ENCODE measurements around the gene NUP93.
"Not testable (repeated sequence)": the region's sequence is repeated elsewhere in the genome, so short reads cannot be mapped to it uniquely, and the experiment has no call there.

Gene NUP93

DNA sequence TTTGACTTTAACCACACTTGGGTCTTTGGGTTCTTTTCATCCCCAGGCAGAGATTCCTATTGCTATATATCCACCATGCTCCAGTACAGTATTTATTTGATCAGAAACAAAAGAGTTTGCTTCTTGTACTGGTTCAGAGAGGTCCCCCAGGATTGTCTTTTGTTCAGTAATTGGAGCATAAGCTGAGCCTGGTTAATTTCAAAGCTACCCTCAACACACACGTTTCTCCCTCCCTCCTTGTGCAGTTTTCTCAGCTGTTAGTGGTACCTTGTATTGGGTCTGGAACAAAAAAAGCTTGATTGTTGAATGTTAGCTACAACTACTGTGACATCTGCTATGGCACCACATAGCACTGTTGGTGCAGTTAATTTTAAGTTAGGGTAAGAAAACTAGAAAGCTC lies 50.0 kb downstream of the NUP93 start:
- DNase-seq (ENCODE audit: low spot score): no peak

DNA sequence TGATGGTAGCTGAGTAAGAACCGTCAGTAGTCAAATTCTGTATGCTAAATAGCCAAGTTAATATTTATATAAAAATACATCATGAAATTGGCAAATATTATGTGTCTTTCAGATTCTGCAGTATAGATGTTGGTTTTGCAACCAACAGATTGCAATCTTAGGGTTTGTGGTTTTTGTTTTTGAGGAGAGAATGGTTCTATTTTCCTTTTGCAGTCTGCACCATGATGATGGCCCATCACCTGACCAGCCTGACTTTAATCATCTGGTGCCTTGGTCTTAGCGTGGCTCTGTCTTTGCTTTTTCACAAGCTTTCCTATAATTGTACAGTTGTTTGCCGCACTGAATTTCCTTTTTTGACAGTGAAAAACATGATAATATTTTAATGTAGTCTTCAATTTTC lies 50.7 kb downstream of the NUP93 start:
- DNase-seq (ENCODE audit: low spot score): no peak

DNA sequence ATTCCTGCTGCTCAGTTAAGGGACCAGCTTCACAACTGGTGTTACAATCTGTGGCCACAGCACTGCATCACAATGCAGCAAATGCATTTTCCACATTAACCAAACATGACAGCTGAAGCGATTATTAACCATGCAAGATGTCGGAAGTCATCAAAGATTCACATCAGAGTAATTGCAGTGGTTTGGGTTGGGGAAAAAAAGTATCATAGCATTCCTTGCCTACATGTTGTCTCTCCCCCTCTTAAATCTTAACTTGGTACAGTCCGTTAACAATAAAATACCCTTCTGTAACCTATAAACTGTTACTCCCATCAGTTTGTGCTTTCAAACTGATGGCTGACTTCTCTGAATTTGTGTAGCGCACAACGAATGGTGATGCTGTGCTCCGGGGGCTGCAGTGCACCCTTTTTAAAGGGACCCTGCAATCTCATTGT lies 51.6 kb downstream of the NUP93 start:
- DNase-seq (ENCODE audit: low spot score): no peak

DNA sequence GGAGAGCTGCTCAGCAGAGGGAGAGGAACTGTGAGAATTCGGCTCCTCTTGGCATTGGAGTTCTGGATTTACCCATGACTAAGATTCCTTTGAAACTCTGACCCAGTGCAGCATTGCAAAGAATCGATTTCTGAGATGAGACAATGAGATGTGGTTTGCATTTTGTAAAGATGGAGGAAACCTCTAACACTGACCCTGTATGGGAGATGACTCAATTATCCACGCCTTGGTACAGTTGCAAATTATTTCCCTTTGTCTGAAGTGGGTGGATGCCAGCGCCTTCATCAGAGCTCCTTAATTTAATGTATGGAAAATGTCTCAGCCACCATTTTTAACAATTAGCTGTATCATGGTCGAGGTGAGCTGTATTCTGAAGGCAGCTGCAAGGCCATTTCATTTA lies 53.4 kb downstream of the NUP93 start:
- DNase-seq (ENCODE audit: low spot score): no peak

DNA sequence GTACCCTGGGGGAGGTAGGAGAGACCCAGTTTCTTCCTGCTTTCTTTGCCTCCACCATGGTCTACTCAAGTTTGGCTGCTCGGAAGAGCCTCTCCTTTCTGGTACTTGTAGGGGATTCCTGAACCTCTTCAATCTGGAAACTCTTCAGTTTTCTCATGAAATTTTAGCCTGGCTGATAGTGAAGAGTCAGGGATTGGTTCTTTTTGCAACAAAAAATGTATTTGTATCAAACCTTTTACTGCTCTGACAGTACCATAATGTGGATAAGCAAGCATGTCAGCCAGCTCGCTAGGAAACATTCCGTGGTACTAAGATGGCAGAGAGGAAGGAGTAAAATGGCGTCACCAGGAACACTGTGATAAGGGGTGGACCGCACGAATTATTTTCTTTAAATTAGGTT lies 55.4 kb downstream of the NUP93 start:
- DNase-seq (ENCODE audit: low spot score): no peak

DNA sequence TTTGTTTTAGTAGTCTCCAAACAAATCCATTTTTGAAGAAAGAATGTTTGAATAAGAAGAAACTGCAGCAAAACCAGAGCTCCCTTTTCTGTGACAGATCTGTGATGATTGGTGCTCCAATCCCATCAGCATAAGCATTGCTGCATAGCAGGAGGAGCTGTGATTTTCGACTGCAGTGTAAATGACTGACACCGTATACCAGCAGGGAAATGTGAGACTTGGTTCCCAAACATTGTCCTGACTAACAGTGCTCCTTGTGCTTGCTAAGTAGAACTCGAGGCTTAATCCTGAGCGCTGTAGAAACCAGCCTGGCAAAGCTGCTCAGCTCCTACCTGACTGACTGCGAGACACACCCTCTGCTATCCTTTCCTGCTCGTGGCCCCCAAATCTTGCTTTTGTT lies 57.2 kb downstream of the NUP93 start:
- DNase-seq (ENCODE audit: low spot score): no peak

DNA sequence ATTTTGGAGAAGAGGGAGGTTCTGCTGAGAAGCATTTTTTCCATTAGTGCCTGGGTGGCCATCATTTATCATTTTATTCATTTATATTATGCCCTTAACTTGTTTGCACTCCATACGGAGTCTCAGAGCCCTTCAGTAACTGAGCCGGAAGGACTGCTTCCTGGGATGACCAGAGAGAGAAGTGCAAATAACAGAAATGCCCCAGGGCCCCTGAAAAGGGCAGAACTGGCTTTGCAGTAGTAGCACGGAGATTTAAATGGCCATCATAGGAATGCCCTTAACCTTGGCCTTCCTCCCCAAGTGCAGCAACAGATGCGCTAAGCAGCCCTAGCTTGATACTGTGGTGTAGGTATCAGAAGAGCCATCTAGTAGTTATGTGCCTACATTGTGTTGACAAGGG lies 58.5 kb downstream of the NUP93 start:
- DNase-seq (ENCODE audit: low spot score): no peak

DNA sequence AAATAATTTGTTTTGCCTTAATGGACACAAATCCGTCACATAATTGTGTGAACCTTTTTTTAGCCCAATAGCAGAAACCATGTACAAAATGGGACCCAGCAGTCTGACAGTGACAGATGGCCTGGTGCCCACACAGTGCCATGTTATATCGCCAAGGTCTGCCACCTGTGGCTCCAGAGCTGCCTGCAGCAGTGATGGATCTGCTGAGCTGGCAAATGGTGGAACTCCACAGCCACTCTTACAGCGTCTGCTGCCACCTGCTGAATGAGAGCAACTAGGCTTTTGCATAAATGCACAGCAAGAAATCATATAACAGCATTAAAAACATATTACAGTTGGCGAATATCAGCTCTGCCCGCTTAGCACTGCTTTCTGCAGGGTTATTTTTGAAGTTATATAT lies 59.4 kb downstream of the NUP93 start:
- no peak for DNase-seq (ENCODE audit: low spot score)

DNA sequence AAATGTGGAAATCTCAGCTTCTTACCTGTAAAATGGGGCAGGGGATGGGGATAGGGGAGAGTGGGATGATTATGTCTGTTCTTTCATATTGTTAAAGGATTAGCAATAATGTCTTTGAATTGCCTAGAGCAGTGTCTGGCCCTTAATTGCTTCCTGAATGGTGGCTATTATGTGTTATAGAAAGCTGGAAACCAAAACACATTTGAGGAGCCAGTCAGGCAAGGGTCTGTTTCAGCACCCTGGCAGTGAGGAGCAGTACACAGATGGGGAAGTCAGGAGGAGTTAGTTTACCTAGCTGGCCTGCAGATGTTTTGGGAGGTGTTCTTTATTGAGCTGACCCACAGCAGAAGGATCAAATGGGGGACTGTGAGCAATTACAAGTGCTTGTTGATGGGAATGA lies 63.0 kb downstream of the NUP93 start:
- no peak for DNase-seq (ENCODE audit: low spot score)

DNA sequence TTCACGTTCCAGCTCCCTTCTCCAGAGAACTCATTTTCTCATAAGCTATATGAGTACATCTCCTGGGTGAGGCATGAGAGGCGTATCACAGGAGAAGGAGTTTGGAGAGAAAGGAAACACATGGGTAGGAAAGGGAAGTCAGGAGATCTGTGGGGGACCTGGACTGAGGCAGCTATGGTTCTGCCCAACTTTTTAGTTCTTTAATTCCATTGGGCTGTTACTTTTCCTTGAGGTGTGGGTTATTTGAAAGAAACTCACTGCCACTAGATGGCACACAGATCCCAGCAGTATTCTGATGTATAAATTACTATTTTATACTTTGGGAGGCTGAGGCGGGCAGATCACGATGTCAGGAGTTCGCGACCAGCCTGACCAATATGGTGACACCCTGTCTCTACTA lies 63.6 kb downstream of the NUP93 start:
- peak; percentile 7 for DNase-seq (ENCODE audit: low spot score)

DNA sequence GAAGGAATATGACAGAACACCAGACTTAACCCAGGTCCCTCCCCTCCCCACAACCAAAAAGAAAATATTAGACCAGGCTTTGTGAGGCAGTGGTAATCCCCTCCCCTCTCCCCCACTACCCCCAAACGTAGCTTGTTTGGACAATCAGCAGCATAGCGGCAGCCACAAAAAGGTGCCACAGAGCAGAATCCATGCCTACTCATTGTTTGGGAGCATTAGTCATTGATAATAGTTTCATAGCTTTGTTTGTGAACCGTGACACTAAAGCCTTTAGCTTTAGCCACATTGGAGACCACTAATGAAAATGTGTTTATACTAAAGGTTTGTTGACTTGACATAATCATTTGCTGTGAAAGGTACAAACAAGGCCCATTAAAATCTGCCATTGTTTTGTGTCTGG lies 65.1 kb downstream of the NUP93 start:
- DNase-seq (ENCODE audit: low spot score): no peak

DNA sequence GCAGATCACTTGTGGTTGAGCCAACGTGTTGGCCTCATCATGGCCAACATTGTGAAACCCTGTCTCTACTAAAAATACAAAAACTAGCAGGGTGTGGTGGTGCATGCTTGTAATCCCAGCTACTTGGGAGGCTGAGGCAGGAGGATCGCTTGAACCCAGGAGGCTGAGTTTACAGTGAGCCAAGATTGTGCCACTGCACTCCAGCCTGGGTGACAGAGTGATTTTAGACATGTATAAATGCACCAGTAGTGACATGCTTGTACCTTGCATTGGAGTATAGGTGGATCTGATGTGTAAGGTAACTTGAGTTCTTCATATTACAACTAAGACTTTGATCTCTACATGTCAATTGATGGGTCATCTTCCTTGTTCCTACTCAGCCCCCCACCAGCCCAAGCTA lies 67.1 kb downstream of the NUP93 start:
- DNase-seq (ENCODE audit: low spot score): not testable (repeated sequence)

DNA sequence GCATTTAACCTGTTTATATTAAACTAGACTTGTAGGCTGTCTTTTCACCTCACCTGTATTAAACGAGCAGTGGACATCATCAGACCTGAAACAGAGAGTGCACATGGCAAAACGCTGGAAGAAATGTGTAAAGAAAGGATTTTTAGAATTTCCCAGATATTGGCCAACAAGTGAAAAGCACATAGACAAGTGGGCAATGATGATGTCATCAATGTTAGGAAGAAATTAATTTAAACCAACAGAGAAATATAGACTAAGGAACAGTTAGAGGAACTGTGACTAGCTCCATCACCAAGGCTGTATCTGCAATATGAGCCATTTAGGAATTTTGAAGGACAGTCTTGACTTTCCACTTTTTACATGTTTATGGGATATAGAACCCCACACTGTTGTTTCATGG lies 67.9 kb downstream of the NUP93 start:
- no peak for DNase-seq (ENCODE audit: low spot score)

DNA sequence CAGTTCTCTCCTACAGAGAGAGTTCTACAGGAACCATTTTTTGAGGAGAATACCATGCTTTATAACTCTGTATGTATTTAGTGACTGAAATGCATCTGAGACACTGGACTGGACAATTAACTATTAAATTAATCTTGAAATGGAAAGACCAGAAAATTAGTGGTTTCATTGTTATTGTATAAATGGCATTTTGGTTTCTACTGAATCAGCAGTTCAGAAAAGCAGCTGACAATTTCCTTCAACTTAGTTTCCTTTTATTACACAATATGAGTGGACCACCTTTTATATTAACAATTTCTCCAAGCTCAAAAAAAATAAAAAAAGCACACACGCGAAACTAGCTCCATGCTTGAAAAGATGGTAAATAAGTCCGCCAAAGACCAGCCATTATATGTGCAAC lies 69.0 kb downstream of the NUP93 start:
- no peak for DNase-seq (ENCODE audit: low spot score)

DNA sequence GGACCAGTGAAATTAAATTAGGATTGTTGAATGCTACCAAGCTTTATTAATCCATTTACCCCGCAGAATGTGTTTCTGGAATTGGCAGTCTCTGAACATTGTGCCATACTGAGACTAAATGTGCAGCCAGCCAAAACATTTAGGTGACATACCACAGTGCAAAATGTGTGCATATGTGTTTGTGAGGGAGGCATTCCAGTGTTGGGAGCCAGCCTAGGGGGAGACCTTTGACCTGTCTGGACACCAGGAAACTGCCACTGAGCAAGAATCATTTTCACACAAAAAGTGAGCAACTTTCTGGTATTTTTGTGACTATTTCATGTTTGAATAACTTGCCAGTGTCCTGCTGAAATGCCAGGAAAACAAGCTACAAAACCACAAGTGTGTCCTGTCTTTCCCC lies 70.4 kb downstream of the NUP93 start:
- DNase-seq (ENCODE audit: low spot score): no peak

DNA sequence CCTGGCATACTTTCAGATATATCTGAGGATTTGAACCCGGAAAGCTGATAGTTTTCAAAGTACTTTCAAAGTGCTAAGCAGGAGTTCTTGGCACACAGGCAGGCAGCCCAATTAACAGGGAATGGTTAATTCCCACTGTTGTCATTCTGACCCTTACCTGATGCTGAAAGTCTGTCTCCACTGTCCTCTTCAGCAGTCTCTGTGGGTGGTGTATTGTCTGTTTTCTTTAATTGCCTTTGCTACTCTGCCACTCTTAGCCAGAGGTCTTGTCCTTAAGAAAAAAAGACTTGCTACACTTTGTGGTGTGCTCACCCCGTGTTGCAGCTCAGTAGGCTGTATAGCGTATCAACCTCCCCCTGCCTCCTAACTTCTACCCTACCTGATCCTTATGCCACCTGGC lies 71.8 kb downstream of the NUP93 start:
- DNase-seq (ENCODE audit: low spot score): no peak

DNA sequence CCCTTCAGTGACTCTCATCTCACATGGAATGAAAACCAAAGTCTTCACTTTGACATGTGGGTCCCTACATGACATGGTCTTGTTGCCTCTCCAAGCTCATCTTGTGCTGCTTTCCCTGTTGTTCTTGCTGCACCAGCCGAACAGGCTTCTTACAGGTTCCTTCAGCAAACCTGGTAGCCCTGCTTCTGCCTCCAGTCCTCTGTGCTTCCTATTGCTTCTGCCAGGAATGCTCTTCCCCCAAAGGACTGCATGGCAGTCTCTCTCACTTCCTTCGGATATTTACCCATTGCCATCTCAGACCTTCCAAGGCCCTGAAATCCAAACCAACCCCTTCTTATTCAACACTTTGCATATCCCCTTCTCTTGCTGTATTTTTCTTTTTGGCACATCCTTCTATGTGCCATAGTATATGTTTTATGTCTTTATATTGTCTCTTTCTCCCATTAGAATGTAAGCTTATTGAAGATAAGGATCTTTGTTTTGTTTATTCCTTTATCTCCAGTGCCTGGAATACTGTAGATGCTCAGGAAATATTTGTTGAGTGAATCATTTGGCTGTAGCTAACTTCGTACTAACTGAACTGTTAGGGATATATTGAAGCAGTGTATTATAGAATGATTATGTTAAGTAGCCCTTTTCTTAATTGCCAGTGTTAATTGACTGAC lies 77.2 kb downstream of the NUP93 start:
- no peak for DNase-seq (ENCODE audit: low spot score)

DNA sequence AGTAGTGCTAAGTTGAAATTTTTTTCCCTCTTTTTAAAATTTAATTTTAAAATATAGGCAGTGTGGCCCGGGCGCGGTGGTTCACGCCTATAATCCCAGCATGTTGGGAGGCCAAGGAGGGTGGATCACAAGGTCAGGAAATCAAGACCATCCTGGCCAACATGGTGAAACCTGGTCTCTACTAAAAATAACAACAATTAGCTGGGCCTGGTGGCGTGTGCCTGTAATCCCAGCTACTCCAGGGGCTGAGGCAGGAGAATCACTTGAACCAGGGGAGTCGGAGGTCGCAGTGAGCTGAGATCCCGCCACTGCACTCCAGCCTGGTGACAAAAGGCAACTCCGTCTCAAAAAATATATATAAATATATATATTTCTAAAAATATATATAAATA lies 77.7 kb downstream of the NUP93 start:
- not testable (repeated sequence) for DNase-seq (ENCODE audit: low spot score)

DNA sequence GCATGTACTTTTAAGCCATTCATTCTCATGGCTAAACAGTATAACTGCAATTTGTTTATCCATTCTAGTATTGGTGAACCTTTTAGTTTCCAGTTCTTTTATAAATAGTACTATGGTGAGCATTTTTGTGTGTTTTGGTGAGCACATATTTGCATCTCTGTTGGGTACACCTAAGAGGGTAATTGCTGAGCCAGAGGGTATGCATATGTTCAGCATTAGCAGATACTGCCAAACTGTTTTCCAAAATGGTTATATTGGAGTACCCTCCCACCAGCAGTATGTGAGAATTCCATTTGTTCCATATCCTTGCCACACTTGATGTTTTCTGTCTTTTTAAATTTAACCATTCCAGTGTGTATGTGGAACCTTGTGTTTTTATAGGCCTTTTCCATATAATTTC lies 81.0 kb downstream of the NUP93 start:
- DNase-seq (ENCODE audit: low spot score): no peak

DNA sequence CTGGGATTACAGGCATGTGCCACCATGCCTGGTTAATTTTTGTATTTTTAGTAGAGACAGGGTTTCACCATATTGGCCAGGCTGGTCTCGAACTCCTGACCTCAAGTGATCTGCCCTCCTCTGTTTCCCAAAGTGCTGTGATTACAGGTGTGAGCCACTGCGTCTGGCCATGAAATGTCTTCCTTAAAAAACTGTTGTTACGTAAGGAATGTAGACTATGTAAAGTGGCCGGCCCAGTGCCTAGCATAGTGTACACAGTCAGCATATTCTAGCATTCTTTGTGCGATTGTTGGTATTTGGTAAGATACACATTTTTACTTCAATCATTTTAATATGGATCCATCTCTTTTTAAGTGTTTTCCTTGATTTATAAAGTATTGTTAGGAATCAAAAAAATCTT lies 81.7 kb downstream of the NUP93 start:
- not testable (repeated sequence) for DNase-seq (ENCODE audit: low spot score)

DNA sequence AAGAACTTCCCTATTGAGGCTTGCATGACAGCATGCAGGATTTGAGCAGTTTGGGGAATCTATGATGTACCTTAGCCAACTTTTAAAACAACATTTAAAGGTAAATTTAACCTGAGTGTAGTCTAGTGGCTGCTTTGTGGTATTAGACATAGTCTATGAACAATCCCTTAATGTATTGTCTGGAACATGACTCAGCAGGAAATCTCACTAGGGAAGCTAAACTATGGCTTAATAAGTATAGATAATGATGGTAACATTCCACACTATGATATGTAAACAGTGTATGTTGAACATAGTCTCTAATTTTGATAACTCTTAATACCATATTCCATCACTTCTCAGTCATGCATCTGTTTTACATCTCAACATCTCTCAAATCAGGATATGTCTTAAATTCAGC lies 83.0 kb downstream of the NUP93 start:
- DNase-seq (ENCODE audit: low spot score): no peak

DNA sequence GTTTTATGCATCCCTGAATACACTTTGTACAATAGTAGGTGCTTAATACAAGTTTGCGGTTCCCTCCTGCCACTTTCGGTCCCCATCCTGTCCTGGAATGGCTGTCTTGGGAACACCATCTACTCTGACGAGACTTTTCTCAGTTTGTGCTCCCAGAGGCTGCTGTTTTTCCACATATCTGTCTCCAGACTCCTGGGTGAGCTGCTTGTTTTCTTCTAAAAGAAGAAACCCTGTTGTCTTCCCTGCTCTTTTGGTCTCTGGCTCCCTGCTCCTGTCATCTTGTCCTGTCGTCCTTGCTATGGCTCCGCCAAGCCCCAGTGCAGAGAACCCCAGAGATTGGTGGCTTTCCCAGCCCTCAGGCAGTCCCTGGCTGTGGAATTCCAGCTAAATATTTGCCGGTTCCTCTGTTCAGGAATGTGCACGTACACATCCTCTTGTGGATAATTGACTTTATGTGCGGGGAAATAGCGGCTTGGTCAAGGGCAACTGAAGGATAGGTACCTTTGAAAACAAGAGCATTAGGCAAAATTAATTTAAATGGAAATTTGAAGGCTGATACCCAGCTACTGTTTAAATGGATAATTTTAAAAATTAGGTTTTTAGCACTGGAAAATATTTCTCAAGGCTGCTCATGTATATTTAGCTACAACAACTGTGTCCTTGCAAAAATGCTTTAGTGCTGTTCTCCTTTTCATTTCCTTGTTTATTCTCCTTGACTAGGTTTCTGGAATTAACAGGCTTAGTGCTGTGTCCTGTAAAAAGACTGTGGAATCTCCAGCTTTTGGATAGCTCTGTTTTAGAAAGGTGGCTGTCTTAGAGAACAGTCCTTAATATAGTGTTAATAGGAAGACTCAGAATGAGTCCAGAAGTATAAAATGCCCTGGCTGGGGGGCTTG lies 84.9 kb downstream of the NUP93 start:
- no peak for DNase-seq (ENCODE audit: low spot score)

DNA sequence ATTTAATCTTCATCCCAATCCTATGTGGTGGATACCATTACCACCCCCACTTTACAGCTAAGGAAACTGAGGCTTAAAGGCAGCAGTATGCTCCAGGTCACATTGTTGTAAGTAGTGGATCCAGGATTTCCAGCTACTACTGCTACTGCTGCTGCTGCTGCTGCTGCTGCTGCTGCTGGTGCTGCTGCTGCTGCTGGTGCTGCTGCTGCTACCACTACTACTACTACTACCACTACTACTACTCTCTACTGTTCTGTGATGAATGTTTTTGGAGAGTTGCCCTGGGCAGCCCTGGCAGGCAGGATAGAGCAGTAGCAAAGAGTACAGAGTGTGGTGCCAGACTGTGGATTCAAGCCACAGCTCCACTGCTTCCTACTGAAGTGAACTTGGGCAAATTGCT lies 85.8 kb downstream of the NUP93 start:
- DNase-seq (ENCODE audit: low spot score): no peak

DNA sequence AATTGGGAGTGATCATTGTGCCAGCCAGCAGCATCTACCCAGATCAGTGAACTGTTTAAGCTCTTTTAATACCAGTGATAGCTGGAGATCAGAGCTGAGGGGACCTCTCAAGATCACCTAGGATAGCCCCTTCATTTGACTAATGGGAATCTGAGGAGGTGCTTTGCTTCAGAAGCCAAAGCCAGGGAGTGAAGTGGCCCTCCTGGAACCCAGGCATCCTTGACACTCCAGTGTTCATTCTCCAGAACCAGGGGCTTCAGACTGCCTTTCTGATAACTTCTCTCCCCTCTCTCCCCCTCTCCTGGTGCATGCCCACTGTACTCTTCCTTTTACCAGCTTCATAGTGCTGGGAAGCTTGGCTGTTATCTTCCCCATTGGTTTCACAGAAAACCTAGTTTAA lies 87.1 kb downstream of the NUP93 start:
- no peak for DNase-seq (ENCODE audit: low spot score)

Measured in CD4-positive, alpha-beta T cell treated with Interleukin-2 at 100 ng/mL for 4 hours (primary cell).